LHCN-M2 (cell line): ENCODE results near the gene SEMA3B. TPM values are rescaled to one million over a fixed set of nuclear protein-coding genes. Genes with fewer than 3 reads are reported as not detected.

Experiments used
- total RNA-seq: library from RNA; depleted of rRNA; stranded (reverse); fragments of >200 nt; gene quantifications from 2 replicates; pipeline ENCODE4 v1.2.3, GENCODE V29; 2014; rRNA removed

The SEMA3B gene
- total RNA-seq, 1 experiment from 2014 or later = 4.1 TPM

Other genes starting within 250 kb of the SEMA3B start
- 97.8 and 100 TPM in 2 replicates for gene RBM5, start 180.2 kb upstream of the SEMA3B start, total RNA-seq
- gene SEMA3F, start 113.8 kb upstream of the SEMA3B start, total RNA-seq = 0.17 and 0.83 TPM in 2 replicates
- gene GNAT1, start 77.5 kb upstream of the SEMA3B start, total RNA-seq = not detected in 2 replicates
- gene SLC38A3, start 63.9 kb upstream of the SEMA3B start, total RNA-seq = 1.1 TPM in 1 of 2 replicates, not detected in the other
- gene GNAI2, start 32.9 kb upstream of the SEMA3B start, total RNA-seq = 297 and 323 TPM in 2 replicates
- gene LSMEM2, start 9.9 kb downstream of the SEMA3B start, total RNA-seq = not detected in 2 replicates
- 127 and 129 TPM in 2 replicates for gene IFRD2, start 23.3 kb downstream of the SEMA3B start, total RNA-seq
- 4.2 and 6.9 TPM in 2 replicates for gene HYAL3, start 30.3 kb downstream of the SEMA3B start, total RNA-seq
- 12.7 and 15.1 TPM in 2 replicates for gene NAA80, start 30.3 kb downstream of the SEMA3B start, total RNA-seq
- gene HYAL1, start 34.4 kb downstream of the SEMA3B start, total RNA-seq = 0.23 and 0.32 TPM in 2 replicates
- gene HYAL2, start 53.6 kb downstream of the SEMA3B start, total RNA-seq = 106 and 145 TPM in 2 replicates
- gene TUSC2, start 59.1 kb downstream of the SEMA3B start, total RNA-seq = 23.7 and 37.8 TPM in 2 replicates
- 26.3 and 32.4 TPM in 2 replicates for gene RASSF1, start 71.7 kb downstream of the SEMA3B start, total RNA-seq
- 1.3 and 1.9 TPM in 2 replicates for gene ZMYND10, start 76.6 kb downstream of the SEMA3B start, total RNA-seq
- 23.9 and 27.8 TPM in 2 replicates for gene NPRL2, start 81.6 kb downstream of the SEMA3B start, total RNA-seq
- 37.9 and 42.3 TPM in 2 replicates for gene CYB561D2, start 81.7 kb downstream of the SEMA3B start, total RNA-seq
- gene TMEM115, start 90.4 kb downstream of the SEMA3B start, total RNA-seq = 67.8 and 76.5 TPM in 2 replicates
- not detected in 2 replicates for gene CACNA2D2, start 234.5 kb downstream of the SEMA3B start, total RNA-seq